LNCAP (cell line): ENCODE measurements around the gene HSPA14.

ENCODE experiments used
- TF ChIP-seq, protein P1 (sequence below): fragments of 450-650 bp; IDR thresholded peaks from 2 replicates; pipeline ENCODE4 v1.5.1; 2017; ENCODE audit warnings: mild to moderate bottlenecking

The HSPA14 gene

DNA sequence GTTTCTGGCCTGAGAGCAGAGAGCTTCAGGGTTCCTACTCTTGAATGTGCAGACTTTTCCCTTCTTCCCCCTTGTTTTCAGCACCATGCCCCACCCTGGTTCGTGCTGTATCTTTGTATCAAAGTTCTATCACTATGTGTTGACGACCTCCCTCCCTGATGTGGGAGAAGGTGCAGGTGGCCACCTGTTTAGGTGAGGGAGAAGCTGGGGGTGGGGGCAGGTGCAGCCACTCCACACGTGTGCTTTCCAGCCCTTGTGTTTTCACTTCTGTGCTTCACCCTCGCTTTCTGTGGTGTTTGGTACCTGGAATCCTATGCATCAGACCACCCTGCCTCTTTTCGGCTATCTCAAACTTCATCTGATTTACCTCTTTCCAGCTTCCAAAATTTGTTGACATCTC, 20.9 kb downstream of the HSPA14 start:
- TF ChIP-seq, protein P1, sequence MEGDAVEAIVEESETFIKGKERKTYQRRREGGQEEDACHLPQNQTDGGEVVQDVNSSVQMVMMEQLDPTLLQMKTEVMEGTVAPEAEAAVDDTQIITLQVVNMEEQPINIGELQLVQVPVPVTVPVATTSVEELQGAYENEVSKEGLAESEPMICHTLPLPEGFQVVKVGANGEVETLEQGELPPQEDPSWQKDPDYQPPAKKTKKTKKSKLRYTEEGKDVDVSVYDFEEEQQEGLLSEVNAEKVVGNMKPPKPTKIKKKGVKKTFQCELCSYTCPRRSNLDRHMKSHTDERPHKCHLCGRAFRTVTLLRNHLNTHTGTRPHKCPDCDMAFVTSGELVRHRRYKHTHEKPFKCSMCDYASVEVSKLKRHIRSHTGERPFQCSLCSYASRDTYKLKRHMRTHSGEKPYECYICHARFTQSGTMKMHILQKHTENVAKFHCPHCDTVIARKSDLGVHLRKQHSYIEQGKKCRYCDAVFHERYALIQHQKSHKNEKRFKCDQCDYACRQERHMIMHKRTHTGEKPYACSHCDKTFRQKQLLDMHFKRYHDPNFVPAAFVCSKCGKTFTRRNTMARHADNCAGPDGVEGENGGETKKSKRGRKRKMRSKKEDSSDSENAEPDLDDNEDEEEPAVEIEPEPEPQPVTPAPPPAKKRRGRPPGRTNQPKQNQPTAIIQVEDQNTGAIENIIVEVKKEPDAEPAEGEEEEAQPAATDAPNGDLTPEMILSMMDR = no peak

DNA sequence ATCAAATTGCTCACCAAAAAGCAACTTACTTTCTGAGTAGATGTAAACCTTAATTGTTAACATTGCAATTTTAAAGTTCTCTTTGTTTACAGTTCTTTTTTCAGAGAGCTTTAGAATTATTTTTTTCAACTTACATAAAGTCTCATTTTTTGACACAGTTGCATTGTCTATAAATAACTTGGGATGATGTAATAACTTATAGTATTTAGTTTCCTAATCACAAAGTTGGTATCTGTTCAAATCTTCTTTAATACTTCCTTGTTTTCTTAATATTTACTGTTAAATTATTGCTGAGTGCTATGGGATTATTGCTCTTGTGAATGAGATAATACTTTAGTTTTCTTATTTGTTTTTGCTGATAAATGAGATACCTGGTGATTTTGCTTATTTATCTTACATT, 21.7 kb downstream of the HSPA14 start:
- TF ChIP-seq, protein P1 = no peak

DNA sequence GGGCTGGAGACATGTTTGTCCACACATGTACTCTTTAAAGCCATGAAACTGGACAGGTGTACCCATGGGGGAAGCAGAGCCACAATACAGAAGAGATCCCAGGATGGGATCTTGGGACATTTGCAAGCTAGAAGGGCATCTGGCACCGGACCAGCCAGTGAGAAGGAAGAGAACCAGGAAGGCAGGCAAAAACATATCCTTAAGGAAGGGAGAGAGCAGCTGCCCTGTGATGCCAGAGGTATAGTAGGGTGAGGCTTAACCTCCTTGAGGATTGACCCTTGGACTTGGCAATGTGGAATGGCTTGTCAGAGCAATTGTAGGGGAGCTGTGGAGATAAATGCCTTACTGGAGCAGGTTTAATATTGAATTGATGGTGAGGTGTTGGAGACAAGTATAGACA, 22.7 kb downstream of the HSPA14 start:
- TF ChIP-seq, protein P1 = no peak

DNA sequence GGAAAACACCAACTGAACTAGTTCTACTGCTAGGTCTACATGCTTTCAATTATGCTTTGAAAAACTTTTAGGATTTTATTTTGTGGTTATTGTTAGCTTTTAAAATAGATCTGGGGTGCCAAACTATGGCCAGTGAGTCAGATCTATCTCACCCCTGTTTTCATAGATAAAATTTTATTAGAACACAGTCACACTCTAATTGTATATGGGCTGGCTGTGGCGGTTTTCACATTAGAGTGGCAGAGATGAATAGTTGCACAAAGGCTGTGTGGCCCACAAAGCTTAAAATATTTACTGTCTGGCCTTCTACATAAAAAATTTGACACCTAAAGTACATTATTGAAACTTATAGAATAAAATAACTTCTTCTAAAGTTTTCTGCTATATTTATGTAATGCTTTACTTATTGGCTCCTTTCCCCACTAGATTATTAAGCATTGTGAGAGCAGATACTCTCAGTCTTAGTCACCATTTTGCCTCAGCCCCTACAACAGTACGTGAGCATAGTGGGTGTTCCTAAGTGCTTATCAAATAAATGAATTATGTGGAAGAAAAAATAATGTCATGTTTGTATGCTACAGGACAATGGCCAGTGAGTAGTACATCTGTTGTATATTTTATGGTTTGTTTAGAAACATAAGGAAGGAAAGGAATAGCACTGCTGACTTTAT, 35.1 kb downstream of the HSPA14 start:
- TF ChIP-seq, protein P1 = no peak

DNA sequence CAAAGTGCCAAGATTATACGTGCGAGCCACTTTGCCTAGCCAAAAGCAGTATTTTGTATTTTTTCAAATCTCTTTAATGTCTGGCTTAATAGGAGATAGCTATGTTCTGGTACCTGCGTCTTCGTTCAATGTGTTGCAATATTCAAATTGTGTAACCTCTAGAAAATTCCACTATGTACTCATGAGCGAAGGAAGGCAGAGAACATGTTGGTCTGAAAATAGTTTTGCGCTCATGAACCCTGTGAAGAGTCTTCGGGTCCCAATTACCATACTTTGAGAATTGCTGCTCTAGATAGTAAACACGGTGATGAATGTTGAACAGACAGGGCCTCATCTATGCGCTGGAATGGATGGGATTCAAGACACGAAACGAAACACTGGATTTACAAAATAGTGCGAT, 37.8 kb downstream of the HSPA14 start:
- TF ChIP-seq, protein P1 = no peak

DNA sequence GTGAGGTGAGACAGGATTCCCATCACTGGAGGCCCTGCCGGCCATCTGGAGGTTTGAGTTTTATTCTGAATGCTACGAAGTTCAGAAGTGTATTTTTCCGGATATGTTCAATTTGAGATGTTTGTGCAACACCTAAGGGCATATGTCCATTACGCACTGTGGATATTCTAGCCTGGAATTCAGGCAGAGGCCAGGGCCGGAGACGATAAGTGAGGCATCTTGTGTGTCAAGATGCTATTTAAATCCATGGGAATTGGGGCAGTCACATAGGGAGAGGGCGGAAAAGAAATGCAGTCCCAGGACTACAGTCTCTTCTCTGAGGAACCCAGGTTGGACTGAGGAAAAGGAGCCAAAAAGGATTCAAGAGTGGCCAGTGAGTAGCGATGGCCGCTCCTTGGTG, 38.7 kb downstream of the HSPA14 start:
- TF ChIP-seq, protein P1 = no peak

DNA sequence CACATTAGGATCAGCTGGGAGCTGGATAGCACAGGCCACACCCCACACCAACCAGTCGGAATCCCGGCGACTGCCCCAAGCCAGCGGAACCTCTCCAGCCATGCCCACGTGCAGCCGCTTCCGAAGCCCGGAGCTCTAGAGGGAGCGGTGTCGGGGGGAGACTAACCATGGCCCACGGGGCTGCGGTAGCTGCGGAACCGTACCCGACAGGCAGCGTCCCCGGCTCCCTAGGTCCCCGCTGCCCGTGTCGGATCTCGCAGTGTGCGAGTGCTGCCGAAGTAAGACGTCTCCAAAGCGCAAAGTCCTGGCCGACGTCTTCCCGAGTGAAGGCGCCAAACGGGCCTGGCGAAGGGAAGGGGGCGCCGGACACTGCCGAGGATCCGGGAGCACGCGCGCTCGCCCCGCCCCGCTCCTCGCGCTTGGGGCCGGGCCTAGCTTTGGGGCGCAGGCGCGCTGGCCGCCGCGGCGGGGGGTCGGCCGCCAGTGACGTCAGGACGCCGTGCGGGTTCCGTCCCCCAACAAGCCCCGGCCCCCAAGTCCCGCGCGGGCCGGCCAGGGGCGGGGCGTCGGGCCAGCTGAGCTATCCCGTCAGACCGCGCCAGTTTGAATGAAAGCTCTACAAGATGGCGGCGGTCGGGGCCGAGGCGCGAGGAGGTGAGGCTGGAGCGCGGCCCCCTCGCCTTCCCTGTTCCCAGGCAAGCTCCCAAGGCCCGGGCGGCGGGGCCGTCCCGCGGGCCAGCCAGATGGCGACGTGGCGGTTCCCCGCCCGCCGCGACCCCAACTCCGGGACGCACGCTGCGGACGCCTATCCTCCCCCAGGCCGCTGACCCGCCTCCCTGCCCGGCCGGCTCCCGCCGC, 40.4 kb downstream of the HSPA14 start, which contains the start of gene SUV39H2:
Gene SUV39H2 (plus strand): TSS at position 601 of the 858 bp plus-strand sequence. CDS start 23 bp downstream, at position 624.
- TF ChIP-seq, protein P1 = no peak
